ENCODE results near the gene EVX1.
A peak's percentile ranks its signal among the peaks of the same experiment; 100 is the strongest.

DNA sequence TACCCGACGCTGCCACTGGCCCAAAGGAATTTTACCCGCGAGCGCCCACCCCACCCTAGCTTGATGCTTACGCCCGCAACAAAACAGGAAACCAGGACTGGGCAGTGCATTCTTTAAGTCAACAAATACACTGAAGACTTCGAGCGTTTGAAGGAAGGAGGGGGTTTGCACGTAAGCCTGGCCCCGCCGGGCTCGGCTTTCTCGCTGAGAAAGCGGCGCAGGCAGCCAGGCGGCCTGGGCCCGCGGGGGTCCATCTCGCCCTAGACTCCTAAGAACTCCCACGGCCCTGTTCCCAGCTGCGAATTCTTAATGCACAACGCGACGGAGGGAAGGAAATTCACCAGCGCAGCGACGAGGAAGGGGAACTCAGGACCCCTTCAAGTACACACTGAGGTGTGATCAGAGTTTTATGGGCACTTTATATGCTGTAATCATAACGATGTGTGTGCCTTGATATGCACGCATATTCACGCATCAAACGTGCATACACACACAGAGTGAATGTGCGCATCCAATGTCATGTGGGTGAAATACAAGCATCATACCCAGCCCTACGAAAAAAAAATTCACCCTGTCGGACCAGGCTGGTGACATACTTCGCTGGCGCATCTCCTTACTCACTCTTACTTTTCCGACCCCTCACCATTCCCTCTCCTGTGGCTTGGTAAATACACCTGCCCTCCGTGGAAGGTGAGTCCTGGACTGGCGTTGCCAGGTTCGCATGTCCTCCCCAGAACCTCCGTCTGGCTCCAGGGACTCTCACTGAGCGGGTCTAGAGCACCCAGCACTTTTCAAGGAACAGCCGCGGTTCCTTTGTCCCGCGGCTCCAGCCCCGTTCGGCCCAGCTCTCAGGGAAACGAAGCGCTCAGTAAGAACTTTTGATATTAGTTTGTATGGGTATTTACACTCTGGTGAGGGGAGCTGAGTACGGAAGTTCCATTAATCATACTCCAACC lies 37.0 kb upstream of the EVX1 start:
- peak; percentile 99 for TF ChIP-seq EZH2 (IDR thresholded peaks at IDR 0.05; ENCODE audit: low read length)
- TF ChIP-seq, protein P1, sequence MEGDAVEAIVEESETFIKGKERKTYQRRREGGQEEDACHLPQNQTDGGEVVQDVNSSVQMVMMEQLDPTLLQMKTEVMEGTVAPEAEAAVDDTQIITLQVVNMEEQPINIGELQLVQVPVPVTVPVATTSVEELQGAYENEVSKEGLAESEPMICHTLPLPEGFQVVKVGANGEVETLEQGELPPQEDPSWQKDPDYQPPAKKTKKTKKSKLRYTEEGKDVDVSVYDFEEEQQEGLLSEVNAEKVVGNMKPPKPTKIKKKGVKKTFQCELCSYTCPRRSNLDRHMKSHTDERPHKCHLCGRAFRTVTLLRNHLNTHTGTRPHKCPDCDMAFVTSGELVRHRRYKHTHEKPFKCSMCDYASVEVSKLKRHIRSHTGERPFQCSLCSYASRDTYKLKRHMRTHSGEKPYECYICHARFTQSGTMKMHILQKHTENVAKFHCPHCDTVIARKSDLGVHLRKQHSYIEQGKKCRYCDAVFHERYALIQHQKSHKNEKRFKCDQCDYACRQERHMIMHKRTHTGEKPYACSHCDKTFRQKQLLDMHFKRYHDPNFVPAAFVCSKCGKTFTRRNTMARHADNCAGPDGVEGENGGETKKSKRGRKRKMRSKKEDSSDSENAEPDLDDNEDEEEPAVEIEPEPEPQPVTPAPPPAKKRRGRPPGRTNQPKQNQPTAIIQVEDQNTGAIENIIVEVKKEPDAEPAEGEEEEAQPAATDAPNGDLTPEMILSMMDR (optimal IDR thresholded peaks at IDR 0.05 in 1 of 3, IDR thresholded peaks at IDR 0.05 in 1 of 3, conservative IDR thresholded peaks at IDR 0.05 in 1 of 3; ENCODE audit: extremely low read depth in 1 of 3, insufficient read depth in 2 of 3, low read length in 3 of 3): no peak

Data from keratinocyte (primary cell).